ENCODE measurements around the gene EMILIN3.

DNA sequence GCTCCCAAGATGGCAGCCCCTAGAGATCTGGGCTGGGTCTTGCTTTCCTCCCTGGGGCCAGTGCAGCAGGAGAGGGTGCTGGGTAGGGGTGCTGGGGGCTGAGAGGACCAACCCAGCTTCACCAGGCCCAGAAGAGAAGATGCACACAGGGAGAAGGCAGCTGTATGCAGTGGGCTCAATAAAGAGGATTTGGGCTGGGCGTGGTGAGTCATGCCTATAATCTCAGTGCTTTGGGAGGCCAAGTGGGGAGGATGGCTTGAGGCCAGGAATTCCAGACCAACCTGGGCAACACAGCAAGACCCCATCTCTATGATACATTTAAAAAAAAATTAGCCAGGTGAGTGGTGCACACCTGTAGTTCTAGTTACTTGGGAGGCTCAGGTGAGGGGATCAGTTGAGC, 25.7 kb upstream of the EMILIN3 start:
- TF ChIP-seq GATA2 (IDR thresholded peaks at IDR 0.05; ENCODE audit: low read depth, low read length) (no peak), GATA3 (IDR thresholded peaks at IDR 0.05; ENCODE audit: low read depth, low read length) (no peak)

Data from SH-SY5Y (cell line).